Measurements from ENCODE around the gene GNG4.

DNA sequence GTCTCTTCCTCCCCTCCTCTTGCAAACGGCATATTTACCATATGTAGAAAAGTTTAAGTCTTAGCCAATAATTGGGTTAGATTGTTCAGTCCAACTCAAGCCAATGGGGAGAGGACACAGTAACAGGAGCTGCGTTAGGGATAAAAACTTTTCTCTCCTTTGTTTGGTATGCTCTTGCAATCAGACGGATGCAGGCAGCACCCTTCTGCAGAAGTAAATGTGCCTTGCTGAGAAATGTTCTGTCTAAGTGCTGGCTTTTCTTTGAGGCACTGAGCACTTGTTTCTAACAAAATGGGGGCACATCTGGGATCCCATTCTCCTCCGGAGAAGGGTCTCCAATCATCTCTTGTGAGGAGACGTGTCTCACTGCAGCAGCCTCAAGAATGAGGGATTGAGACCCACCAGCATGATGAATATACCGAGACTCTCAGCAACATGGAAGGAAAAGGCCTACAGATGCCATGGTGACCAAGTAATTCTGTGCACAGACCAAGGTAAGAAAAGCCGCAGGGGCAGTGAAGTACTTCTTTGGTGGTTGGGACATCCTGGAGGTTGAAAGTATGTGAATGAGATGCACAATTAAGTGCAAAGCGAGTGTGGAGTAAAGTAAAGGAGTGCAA lies 20.7 kb upstream of the GNG4 start:
- TF ChIP-seq EZH2 (IDR thresholded peaks at IDR 0.05; ENCODE audit: insufficient read depth, poor library complexity, severe bottlenecking) (no peak), EZH2phosphoT487 (IDR thresholded peaks at IDR 0.05; ENCODE audit: insufficient read depth, low read depth) (no peak)

Measured in GM23248 (cell line).